ENCODE measurements around the gene ABHD6.

- TF ChIP-seq CTCF (tag by site-specific recombination; IDR thresholded peaks at IDR 0.05) (no peak), ZBTB17 (tag by site-specific recombination; IDR thresholded peaks at IDR 0.05) (no peak), ZNF670 (tag by site-specific recombination; IDR thresholded peaks at IDR 0.05; ENCODE audit: low read depth) (no peak), ZNF174 (tag by site-specific recombination; IDR thresholded peaks at IDR 0.05) (no peak)
These were observed 6.5 kb downstream of the ABHD6 start for GRCh38 chr3:58243976-58244585.

Measured in HEK293 (cell line).